ENCODE results near the gene MDC1. TPM values are rescaled to one million over a fixed set of nuclear protein-coding genes. Genes with fewer than 3 reads are reported as not detected.
"Not testable (repeated sequence)": the region's sequence is repeated elsewhere in the genome, so short reads cannot be mapped to it uniquely, and the experiment has no call there.

MDC1 gene
- total and polyA plus RNA-seq, 2 donors from 2014 or later, result 9.5 to 47.9 TPM

DNA sequence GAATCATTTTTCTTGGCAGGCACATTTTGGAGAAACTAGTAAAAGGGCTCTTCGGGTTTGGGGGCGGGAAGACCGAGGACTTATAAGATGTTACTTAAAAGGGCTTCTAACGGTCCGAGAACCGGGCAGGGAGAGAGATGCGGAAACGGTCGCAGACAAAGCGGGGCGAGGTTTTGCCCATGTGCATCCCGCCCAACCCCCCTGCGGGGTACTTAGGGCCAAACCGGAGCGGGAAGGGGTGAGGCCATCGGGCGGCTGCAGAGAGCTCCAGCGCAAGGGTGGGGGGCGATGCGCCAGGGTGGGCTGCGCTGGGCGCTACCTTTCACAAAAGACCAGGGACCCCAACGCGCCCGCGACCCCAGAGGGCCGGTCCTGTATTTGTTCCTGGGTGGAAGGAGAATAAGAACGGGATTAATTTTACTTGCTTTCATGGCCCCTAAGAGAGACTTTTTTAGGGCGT is 3.7 kb upstream of the MDC1 start:
- H3K9me3 ChIP-seq (ENCODE audit: control insufficient read depth in 2 of 3, insufficient read depth in 1 of 3, low read length in 3 of 3), result no peaks in the 10 kb centered on the region
- TF ChIP-seq, protein P1, sequence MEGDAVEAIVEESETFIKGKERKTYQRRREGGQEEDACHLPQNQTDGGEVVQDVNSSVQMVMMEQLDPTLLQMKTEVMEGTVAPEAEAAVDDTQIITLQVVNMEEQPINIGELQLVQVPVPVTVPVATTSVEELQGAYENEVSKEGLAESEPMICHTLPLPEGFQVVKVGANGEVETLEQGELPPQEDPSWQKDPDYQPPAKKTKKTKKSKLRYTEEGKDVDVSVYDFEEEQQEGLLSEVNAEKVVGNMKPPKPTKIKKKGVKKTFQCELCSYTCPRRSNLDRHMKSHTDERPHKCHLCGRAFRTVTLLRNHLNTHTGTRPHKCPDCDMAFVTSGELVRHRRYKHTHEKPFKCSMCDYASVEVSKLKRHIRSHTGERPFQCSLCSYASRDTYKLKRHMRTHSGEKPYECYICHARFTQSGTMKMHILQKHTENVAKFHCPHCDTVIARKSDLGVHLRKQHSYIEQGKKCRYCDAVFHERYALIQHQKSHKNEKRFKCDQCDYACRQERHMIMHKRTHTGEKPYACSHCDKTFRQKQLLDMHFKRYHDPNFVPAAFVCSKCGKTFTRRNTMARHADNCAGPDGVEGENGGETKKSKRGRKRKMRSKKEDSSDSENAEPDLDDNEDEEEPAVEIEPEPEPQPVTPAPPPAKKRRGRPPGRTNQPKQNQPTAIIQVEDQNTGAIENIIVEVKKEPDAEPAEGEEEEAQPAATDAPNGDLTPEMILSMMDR (IDR thresholded peaks at IDR 0.05; ENCODE audit: borderline replicate concordance, extremely low read depth, insufficient read depth), result no peak
- H3K27ac ChIP-seq (ENCODE audit: low read depth in 2 of 2, low read length in 2 of 2), result peak overlapping the region; percentile 92 to 95
- H3K4me1 ChIP-seq (ENCODE audit: control insufficient read depth in 2 of 3, insufficient read depth in 2 of 3, low read depth in 1 of 3, low read length in 3 of 3), result peaks cover 4 to 11% (median 4%) of the 10 kb centered on the region in 3 donors
- FAIRE-seq (no peak), DNase-seq (peak; percentile 68 to 93 (median 84))
- H3K9ac ChIP-seq (ENCODE audit: low read length in 3 of 3), result peak overlapping the region; percentile 57 to 99 (median 93)
- intact Hi-C loops (cut with DNase I), result loop anchor here (5.0 kb wide), 1 partner anchor 38 kb away; no protein-coding TSS in a partner anchor
- H3K4me3 ChIP-seq (ENCODE audit: low read length in 3 of 3), result peak overlapping the region; percentile 93 to 98 (median 94)
- no peaks in the 10 kb centered on the region for H3K27me3 ChIP-seq (ENCODE audit: control insufficient read depth, insufficient read depth, low read length)
- peaks cover 15 to 28% (median 17%) of the 10 kb centered on the region in 3 donors for H3K36me3 ChIP-seq (ENCODE audit: control insufficient read depth in 2 of 3, insufficient read depth in 3 of 3, low read length in 3 of 3)

DNA sequence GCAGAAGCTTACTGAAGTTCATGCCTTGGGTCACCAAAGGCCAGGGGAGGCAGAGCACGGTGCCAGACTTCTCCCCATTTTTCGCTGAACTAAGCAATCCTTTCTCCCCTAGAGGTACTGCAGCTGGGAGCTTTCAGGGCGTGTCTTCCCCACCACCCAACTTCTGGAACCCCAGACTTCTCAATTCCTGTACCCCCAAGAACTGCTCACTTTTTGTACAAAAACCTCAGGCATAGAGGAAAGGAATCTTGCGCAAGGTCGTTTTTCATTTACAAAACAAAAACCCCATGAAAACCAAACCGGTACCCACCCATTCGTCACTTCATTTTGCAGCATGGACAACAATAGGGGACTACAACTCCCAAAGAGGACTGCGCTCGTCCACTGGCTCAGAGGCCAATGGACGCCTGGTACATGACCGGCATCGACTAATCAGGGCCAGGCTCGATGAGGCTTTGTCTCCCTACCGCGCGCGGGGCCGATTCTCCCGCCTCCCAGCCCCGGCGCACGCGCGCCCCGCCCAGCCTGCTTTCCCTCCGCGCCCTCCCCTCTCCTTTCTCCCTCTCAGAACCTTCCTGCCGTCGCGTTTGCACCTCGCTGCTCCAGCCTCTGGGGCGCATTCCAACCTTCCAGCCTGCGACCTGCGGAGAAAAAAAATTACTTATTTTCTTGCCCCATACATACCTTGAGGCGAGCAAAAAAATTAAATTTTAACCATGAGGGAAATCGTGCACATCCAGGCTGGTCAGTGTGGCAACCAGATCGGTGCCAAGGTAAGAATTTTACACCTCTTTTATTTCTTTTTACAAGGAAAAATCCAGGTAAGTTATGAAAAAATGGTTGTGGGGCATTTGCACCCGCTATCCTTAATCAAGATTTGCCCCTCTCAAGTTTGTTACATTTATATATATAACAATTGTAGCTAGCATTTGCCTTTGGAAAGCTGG is 3.0 kb upstream of the MDC1 start, which contains the start of gene TUBB:
TUBB (plus strand) TSS at position 562 of the 947 bp plus-strand sequence; CDS start at position 717, 155 bp downstream.
- FAIRE-seq, result no peak
- TF ChIP-seq, protein P1 (IDR thresholded peaks at IDR 0.05; ENCODE audit: borderline replicate concordance, extremely low read depth, insufficient read depth), result no peak
- intact Hi-C loops (cut with DNase I), result loop anchor here (5.0 kb wide), 1 partner anchor 38 kb away; no protein-coding TSS in a partner anchor
- H3K9ac ChIP-seq (ENCODE audit: low read length in 3 of 3), result peak within 1 kb of the TSS; percentile 57 to 99 (median 93)
- H3K27ac ChIP-seq (ENCODE audit: low read depth in 2 of 2, low read length in 2 of 2), result peak within 1 kb of the TSS; percentile 92 to 95
- no peaks in the 10 kb centered on the region for H3K9me3 ChIP-seq (ENCODE audit: control insufficient read depth in 2 of 3, insufficient read depth in 1 of 3, low read length in 3 of 3)
- H3K4me1 ChIP-seq (ENCODE audit: control insufficient read depth in 2 of 3, insufficient read depth in 2 of 3, low read depth in 1 of 3, low read length in 3 of 3), result peaks cover 4 to 10% (median 4%) of the 10 kb centered on the region in 3 donors
- peaks cover 12 to 25% (median 14%) of the 10 kb centered on the region in 3 donors for H3K36me3 ChIP-seq (ENCODE audit: control insufficient read depth in 2 of 3, insufficient read depth in 3 of 3, low read length in 3 of 3)
- H3K4me3 ChIP-seq (ENCODE audit: low read length in 3 of 3), result peak within 1 kb of the TSS; percentile 93 to 98 (median 94)
- peak; percentile 98 to 99 (median 99) for DNase-seq
- no peaks in the 10 kb centered on the region for H3K27me3 ChIP-seq (ENCODE audit: control insufficient read depth, insufficient read depth, low read length)

DNA sequence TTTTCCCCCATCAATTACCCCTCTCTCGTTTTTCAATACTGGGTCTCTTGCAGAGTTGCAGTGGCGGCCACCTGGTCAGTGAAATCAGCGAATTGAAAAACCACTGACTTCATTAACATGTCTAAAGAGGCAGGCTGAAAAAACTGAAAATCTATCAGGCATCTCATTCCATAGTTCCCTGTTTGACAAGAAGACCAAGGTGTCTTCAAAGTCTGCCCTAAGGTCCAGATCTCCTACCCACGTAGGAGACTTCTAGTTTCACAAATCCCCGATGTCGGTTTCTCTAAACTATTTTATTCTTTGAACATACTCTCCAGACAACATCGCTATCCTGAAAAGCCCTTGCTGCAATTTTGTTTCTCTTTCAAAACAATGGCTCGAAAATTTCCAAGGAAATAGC is 2.3 kb upstream of the MDC1 start:
- H3K4me1 ChIP-seq (ENCODE audit: control insufficient read depth in 2 of 3, insufficient read depth in 2 of 3, low read depth in 1 of 3, low read length in 3 of 3), result peaks cover 4 to 10% (median 4%) of the 10 kb centered on the region in 3 donors
- H3K27ac ChIP-seq (ENCODE audit: low read depth in 2 of 2, low read length in 2 of 2), result peak overlapping the region; percentile 59 to 75
- FAIRE-seq (no peak), DNase-seq (peak in 2 of 5 donors; percentile 32 to 66)
- H3K27me3 ChIP-seq (ENCODE audit: control insufficient read depth, insufficient read depth, low read length), result no peaks in the 10 kb centered on the region
- peak overlapping the region; percentile 15 to 91 (median 62) for H3K9ac ChIP-seq (ENCODE audit: low read length in 3 of 3)
- H3K36me3 ChIP-seq (ENCODE audit: control insufficient read depth in 2 of 3, insufficient read depth in 3 of 3, low read length in 3 of 3), result peaks cover 10 to 21% (median 14%) of the 10 kb centered on the region in 3 donors
- TF ChIP-seq, protein P1 (IDR thresholded peaks at IDR 0.05; ENCODE audit: borderline replicate concordance, extremely low read depth, insufficient read depth), result no peak
- intact Hi-C loops (cut with DNase I), result no loop called here
- H3K9me3 ChIP-seq (ENCODE audit: control insufficient read depth in 2 of 3, insufficient read depth in 1 of 3, low read length in 3 of 3), result no peaks in the 10 kb centered on the region
- peak overlapping the region; percentile 64 to 98 (median 94) for H3K4me3 ChIP-seq (ENCODE audit: low read length in 3 of 3)

DNA sequence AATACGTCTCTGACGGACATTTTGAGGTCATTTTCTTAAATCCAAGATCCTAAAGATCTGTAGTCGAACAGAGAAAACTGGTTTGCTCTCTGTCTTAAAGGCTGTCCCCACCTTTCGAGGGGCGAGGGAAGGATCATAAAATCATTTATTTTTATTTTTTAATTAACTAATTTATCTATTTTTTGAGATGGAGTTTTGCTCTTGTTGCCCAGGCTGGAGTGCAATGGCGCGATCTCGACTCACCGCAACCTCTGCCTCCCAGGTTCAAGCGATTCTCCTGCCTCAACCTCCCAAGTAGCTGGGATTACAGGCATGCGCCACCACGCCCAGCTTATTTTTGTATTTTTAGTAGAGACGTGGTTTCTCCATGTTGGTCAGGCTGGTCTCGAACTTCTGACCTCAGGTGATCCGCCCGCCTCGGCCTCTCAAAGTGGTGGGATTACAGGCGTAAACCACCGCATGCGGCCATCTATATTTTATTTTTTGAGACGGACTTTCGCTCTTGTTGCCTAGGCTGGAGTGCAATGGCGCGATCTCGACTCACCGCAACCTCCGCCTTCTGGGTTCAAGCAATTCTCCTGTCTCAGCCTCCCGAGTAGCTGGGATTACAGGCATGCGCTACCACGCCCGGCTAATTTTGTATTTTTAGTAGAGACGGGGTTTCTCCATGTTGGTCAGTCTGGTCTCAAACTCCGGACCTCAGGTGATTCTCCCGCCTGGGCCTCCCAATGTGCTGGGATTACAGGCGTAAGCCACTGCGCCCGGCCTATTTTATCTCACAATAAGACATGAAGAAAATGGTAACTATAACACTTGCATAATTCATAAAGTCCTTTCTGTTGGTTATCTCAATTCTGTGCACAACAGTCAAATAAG is 1.0 kb upstream of the MDC1 start:
- Histone ChIP-seq H3K27ac (ENCODE audit: low read depth in 2 of 2, low read length in 2 of 2) (peak overlapping the region; percentile 84 to 88), H3K9ac (ENCODE audit: low read length in 3 of 3) (peak overlapping the region; percentile 12 to 99 (median 86)), H3K36me3 (ENCODE audit: control insufficient read depth in 2 of 3, insufficient read depth in 3 of 3, low read length in 3 of 3) (peaks cover 3 to 14% (median 4%) of the 10 kb centered on the region in 3 donors), H3K4me3 (ENCODE audit: low read length in 3 of 3) (peak overlapping the region; percentile 71 to 99 (median 78))
- H3K9me3 ChIP-seq (ENCODE audit: control insufficient read depth in 2 of 3, insufficient read depth in 1 of 3, low read length in 3 of 3); FAIRE-seq; H3K27me3 ChIP-seq (ENCODE audit: control insufficient read depth, insufficient read depth, low read length); intact Hi-C loops (cut with DNase I); H3K4me1 ChIP-seq (ENCODE audit: control insufficient read depth in 2 of 3, insufficient read depth in 2 of 3, low read depth in 1 of 3, low read length in 3 of 3): not testable (repeated sequence)
- peak in 1 of 5 donors; percentile 68 for DNase-seq

Measured in kidney (tissue), 14 donors.